ENCODE data around the gene EDC3. TPM values are rescaled to one million over a fixed set of nuclear protein-coding genes. Genes with fewer than 3 reads are reported as not detected.

Gene EDC3
- total RNA-seq, 2 experiments from 2014 or later: 11.0 to 11.1 TPM

- Mint-ChIP-seq H3K27ac (no peak overlapping the region), H3K36me3 (ENCODE audit: low read depth) (no peaks in the 10 kb centered on the region), H3K27me3 (no peaks in the 10 kb centered on the region), H3K4me3 (no peak overlapping the region), H3K9me3 (no peaks in the 10 kb centered on the region), H3K4me1 (ENCODE audit: low read depth) (peaks cover 6% of the 10 kb centered on the region)
- Histone ChIP-seq H3K4me1 (ENCODE audit: insufficient read depth, low read length) (peaks cover 9% of the 10 kb centered on the region), H3K27ac (ENCODE audit: low read depth in 1 of 2, low read length in 2 of 2) (no peak overlapping the region), H3K4me3 (ENCODE audit: low read length) (no peak overlapping the region), H3K9me3 (ENCODE audit: control insufficient read depth in 1 of 2, insufficient read depth in 1 of 2, low read length in 2 of 2) (no peaks in the 10 kb centered on the region), H3K27me3 (ENCODE audit: control insufficient read depth in 1 of 2, insufficient read depth in 2 of 2, low read length in 2 of 2) (no peaks in the 10 kb centered on the region), H3K36me3 (ENCODE audit: insufficient read depth, low read length) (no peaks in the 10 kb centered on the region)
- intact Hi-C loops (cut with DNase I, micrococcal nuclease): no loop called here
- no peak for TF ChIP-seq CTCF (IDR thresholded peaks at IDR 0.05)
- CTCF ChIA-PET: interaction anchor here (1.0 to 1.6 kb wide), 2 partner anchors 10 to 17 kb away, joined by 3 read pairs; no protein-coding TSS in a partner anchor
- DNase-seq: no peak
- no peak for ATAC-seq (ENCODE audit: poor library complexity)
- POLR2A ChIA-PET: interaction anchor here (1.2 kb wide), 1 partner anchor 10 kb away, joined by 3 read pairs; no protein-coding TSS in a partner anchor
These were observed 91.8 kb downstream of the EDC3 start for GRCh38 chr15:74603789-74604705.

- no peak for ATAC-seq (ENCODE audit: poor library complexity)
- POLR2A ChIA-PET: no interaction called here
- Mint-ChIP-seq H3K27me3 (no peaks in the 10 kb centered on the region), H3K9me3 (no peaks in the 10 kb centered on the region), H3K36me3 (ENCODE audit: low read depth) (peaks cover 5% of the 10 kb centered on the region), H3K27ac (no peak overlapping the region), H3K4me3 (no peak overlapping the region), H3K4me1 (ENCODE audit: low read depth) (peaks cover 14% of the 10 kb centered on the region)
- Histone ChIP-seq H3K27ac (ENCODE audit: low read depth in 1 of 2, low read length in 2 of 2) (no peak overlapping the region), H3K27me3 (ENCODE audit: control insufficient read depth in 1 of 2, insufficient read depth in 2 of 2, low read length in 2 of 2) (no peaks in the 10 kb centered on the region), H3K4me3 (ENCODE audit: low read length) (no peak overlapping the region), H3K4me1 (ENCODE audit: insufficient read depth, low read length) (peaks cover 15% of the 10 kb centered on the region), H3K36me3 (ENCODE audit: insufficient read depth, low read length) (no peaks in the 10 kb centered on the region), H3K9me3 (ENCODE audit: control insufficient read depth in 1 of 2, insufficient read depth in 1 of 2, low read length in 2 of 2) (no peaks in the 10 kb centered on the region)
- intact Hi-C loops (cut with DNase I, micrococcal nuclease): no loop called here
- CTCF ChIA-PET: interaction anchor here (1.0 to 1.6 kb wide), 2 partner anchors 11 to 18 kb away, joined by 3 read pairs; no protein-coding TSS in a partner anchor
- DNase-seq: no peak
- TF ChIP-seq CTCF (IDR thresholded peaks at IDR 0.05): no peak
These were observed 92.6 kb downstream of the EDC3 start for GRCh38 chr15:74603026-74603788.

- CTCF ChIA-PET: interaction anchor here (1.2 kb wide), 1 partner anchor 22 kb away, joined by 3 read pairs; no protein-coding TSS in a partner anchor
These were observed 96.7 kb downstream of the EDC3 start for GRCh38 chr15:74599156-74599555.

More at GRCh38 chr15:74599156-74599555, 96.7 kb downstream of the EDC3 start:
- Mint-ChIP-seq H3K4me3 (peak overlapping the region; percentile 99), H3K27ac (peak overlapping the region; percentile 94), H3K4me1 (ENCODE audit: low read depth) (peaks cover 20% of the 10 kb centered on the region), H3K36me3 (ENCODE audit: low read depth) (peaks cover 26% of the 10 kb centered on the region), H3K27me3 (no peaks in the 10 kb centered on the region), H3K9me3 (no peaks in the 10 kb centered on the region)
- H3K27ac ChIP-seq (ENCODE audit: low read depth in 1 of 2, low read length in 2 of 2): peak overlapping the region; percentile 66 to 76
- TF ChIP-seq CTCF (IDR thresholded peaks at IDR 0.05): no peak
- H3K4me3 ChIP-seq (ENCODE audit: low read length): peak overlapping the region; percentile 65
- intact Hi-C loops (cut with DNase I, micrococcal nuclease): loop anchor here (2.0 kb wide), 2 partner anchors 14 to 56 kb away; no protein-coding TSS in a partner anchor
- no peaks in the 10 kb centered on the region for H3K9me3 ChIP-seq (ENCODE audit: control insufficient read depth in 1 of 2, insufficient read depth in 1 of 2, low read length in 2 of 2)
- DNase-seq (no peak), ATAC-seq (ENCODE audit: poor library complexity) (no peak)
- H3K4me1 ChIP-seq (ENCODE audit: insufficient read depth, low read length): peaks cover 19% of the 10 kb centered on the region
- no peaks in the 10 kb centered on the region for H3K27me3 ChIP-seq (ENCODE audit: control insufficient read depth in 1 of 2, insufficient read depth in 2 of 2, low read length in 2 of 2)
- peaks cover 8% of the 10 kb centered on the region for H3K36me3 ChIP-seq (ENCODE audit: insufficient read depth, low read length)
- POLR2A ChIA-PET: interaction anchor here (1.0 to 2.9 kb wide), 5 partner anchors 13 to 59 kb away, joined by 3 to 44 read pairs (median 7); partner anchors contain the start of gene CLK3
